HepG2 (cell line): Measurements from ENCODE around the gene DUT. TPM values are rescaled to one million over a fixed set of nuclear protein-coding genes. Genes with fewer than 3 reads are reported as not detected.

Experiments used
- CBFB ChIP-seq: sonication (generic); formaldehyde crosslinking; IDR thresholded peaks from 2 replicates; pipeline ENCODE4 v1.4.0; 2020; ENCODE audit warnings: missing genetic modification reagents
- PLRG1 ChIP-seq: fragments of 450-650 bp; conservative IDR thresholded peaks from 2 replicates; pipeline ENCODE4 v1.6.1; 2016
- PRPF4 ChIP-seq: fragments of 200-400 bp; formaldehyde crosslinking; IDR thresholded peaks from 2 replicates; pipeline ENCODE4 v1.6.1; 2016; ENCODE audit warnings: low read length, low read depth; ENCODE audit not compliant: poor library complexity, severe bottlenecking
- SMAD9 ChIP-seq: sonication (generic); formaldehyde crosslinking; IDR thresholded peaks from 2 replicates; pipeline ENCODE4 v1.5.1; 2020; ENCODE audit warnings: mild to moderate bottlenecking, missing genetic modification reagents
- STAT5B ChIP-seq: sonication (generic); formaldehyde crosslinking; IDR thresholded peaks from 2 replicates; pipeline ENCODE4 v1.4.0; 2020; ENCODE audit warnings: missing genetic modification reagents
- ZNF317 ChIP-seq: sonication (generic); formaldehyde crosslinking; IDR thresholded peaks from 2 replicates; pipeline ENCODE4 v1.5.0; 2020; ENCODE audit warnings: mild to moderate bottlenecking, missing genetic modification reagents
- ZNF609 ChIP-seq: sonication (generic); formaldehyde crosslinking; IDR thresholded peaks from 2 replicates; pipeline ENCODE4 v1.4.0; 2020; ENCODE audit warnings: mild to moderate bottlenecking, missing genetic modification reagents, borderline replicate concordance
- ZNF782 ChIP-seq: sonication (generic); formaldehyde crosslinking; IDR thresholded peaks from 2 replicates; pipeline ENCODE4 v1.4.0; 2020; ENCODE audit warnings: missing genetic modification reagents, mild to moderate bottlenecking, borderline replicate concordance
- polyA plus RNA-seq, 8 experiments: library from polyadenylated mRNA; depleted of rRNA in 3 of 8; stranded (reverse) in 7 of 8; unstranded in 1 of 8; fragments of >200 nt; fragmentation: Illumina TruSeq in 4 of 8; extraction: Trizol in 4 of 8; gene quantifications; 2 replicates each; pipeline versions ENCODE4 v1.2.1 to v1.2.3, GENCODE V29; 2011 to 2016; ENCODE audit warnings: low read depth in 4 of 8, missing spikeins in 1 of 8, mixed read lengths in 1 of 8; ENCODE audit not compliant: insufficient read depth in 1 of 8
- total RNA-seq, 5 experiments: library from RNA; depleted of rRNA; stranded (reverse); fragments of >200 nt; fragmentation: Illumina TruSeq; extraction: Trizol; gene quantifications; 2 replicates each; pipeline ENCODE4 v1.2.3, GENCODE V29; 2016; ENCODE audit warnings: low read depth in 1 of 5
- TF ChIP-seq, protein P1 (sequence below): IDR thresholded peaks from 2 replicates; pipeline ENCODE4 v1.6.1; 2016; ENCODE audit warnings: missing biosample characterization, missing genetic modification reagents, low read depth
- TF ChIP-seq, protein P2 (sequence below): sonication (generic); formaldehyde crosslinking; IDR thresholded peaks from 2 replicates; pipeline ENCODE4 v1.4.0; 2020; ENCODE audit warnings: missing genetic modification reagents, borderline replicate concordance

Gene DUT
- total and polyA plus RNA-seq, 2 of the 13 experiments (the other 11 are each of a cell fraction or from before 2014, with no cell fraction given) = 36.7 to 131 TPM

- TF ChIP-seq, protein P1, sequence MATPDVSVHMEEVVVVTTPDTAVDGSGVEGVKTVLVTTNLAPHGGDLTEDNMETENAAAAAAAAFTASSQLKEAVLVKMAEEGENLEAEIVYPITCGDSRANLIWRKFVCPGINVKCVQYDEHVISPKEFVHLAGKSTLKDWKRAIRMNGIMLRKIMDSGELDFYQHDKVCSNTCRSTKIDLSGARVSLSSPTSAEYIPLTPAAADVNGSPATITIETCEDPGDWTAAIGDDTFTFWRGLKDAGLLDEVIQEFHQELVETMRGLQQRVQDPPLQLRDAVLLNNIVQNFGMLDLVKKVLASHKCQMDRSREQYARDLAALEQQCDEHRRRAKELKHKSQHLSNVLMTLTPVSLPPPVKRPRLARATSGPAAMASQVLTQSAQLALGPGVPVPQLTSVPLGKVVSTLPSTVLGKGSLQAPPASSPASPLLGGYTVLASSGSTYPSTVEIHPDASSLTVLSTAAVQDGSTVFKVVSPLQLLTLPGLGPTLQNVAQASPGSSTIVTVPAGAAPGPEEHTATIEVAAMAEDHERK (CRISPR knock-in tag) = 0 out of 2 replicates have a peak, but pooled peaks have one; percentile 29
- TF ChIP-seq STAT5B (CRISPR knock-in tag) (no peak), ZNF317 (CRISPR knock-in tag) (no peak), PLRG1 (no peak), ZNF782 (CRISPR knock-in tag) (no peak), ZNF609 (CRISPR knock-in tag) (no peak), CBFB (CRISPR knock-in tag) (no peak), SMAD9 (CRISPR knock-in tag) (no peak), PRPF4 (no peak)
- TF ChIP-seq, protein P2, sequence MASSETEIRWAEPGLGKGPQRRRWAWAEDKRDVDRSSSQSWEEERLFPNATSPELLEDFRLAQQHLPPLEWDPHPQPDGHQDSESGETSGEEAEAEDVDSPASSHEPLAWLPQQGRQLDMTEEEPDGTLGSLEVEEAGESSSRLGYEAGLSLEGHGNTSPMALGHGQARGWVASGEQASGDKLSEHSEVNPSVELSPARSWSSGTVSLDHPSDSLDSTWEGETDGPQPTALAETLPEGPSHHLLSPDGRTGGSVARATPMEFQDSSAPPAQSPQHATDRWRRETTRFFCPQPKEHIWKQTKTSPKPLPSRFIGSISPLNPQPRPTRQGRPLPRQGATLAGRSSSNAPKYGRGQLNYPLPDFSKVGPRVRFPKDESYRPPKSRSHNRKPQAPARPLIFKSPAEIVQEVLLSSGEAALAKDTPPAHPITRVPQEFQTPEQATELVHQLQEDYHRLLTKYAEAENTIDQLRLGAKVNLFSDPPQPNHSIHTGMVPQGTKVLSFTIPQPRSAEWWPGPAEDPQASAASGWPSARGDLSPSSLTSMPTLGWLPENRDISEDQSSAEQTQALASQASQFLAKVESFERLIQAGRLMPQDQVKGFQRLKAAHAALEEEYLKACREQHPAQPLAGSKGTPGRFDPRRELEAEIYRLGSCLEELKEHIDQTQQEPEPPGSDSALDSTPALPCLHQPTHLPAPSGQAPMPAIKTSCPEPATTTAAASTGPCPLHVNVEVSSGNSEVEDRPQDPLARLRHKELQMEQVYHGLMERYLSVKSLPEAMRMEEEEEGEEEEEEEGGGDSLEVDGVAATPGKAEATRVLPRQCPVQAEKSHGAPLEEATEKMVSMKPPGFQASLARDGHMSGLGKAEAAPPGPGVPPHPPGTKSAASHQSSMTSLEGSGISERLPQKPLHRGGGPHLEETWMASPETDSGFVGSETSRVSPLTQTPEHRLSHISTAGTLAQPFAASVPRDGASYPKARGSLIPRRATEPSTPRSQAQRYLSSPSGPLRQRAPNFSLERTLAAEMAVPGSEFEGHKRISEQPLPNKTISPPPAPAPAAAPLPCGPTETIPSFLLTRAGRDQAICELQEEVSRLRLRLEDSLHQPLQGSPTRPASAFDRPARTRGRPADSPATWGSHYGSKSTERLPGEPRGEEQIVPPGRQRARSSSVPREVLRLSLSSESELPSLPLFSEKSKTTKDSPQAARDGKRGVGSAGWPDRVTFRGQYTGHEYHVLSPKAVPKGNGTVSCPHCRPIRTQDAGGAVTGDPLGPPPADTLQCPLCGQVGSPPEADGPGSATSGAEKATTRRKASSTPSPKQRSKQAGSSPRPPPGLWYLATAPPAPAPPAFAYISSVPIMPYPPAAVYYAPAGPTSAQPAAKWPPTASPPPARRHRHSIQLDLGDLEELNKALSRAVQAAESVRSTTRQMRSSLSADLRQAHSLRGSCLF (CRISPR knock-in tag) = no peak
Measured at GRCh38 chr15:48330855-48331795, at the start of gene DUT (continued).
